ENCODE results near the gene HERPUD1. TPM values are rescaled to one million over a fixed set of nuclear protein-coding genes. Genes with fewer than 3 reads are reported as not detected.

Gene HERPUD1
- total and polyA plus RNA-seq, 2 of the 13 experiments (the other 11 are each of a cell fraction or from before 2014, with no cell fraction given), result 96.2 to 323 TPM

DNA sequence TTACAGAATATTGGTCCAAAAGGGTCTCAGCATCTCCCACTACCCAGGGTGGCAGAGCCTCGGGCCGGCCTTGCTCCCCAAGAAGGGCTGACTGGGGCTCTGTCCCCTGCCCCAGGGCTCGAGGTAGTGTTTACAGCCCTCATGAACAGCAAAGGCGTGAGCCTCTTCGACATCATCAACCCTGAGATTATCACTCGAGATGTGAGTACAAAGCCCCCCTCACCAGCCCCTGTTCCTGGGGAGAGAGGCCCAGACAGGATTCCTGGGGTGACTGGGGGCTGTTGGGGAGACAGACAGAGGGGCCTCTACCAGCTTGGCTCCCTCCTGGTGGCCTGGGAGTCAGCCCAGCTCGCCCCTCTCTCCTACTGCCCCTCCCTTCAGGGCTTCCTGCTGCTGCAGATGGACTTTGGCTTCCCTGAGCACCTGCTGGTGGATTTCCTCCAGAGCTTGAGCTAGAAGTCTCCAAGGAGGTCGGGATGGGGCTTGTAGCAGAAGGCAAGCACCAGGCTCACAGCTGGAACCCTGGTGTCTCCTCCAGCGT is 51.3 kb downstream of the HERPUD1 start (continued):
- TF ChIP-seq, protein P1, sequence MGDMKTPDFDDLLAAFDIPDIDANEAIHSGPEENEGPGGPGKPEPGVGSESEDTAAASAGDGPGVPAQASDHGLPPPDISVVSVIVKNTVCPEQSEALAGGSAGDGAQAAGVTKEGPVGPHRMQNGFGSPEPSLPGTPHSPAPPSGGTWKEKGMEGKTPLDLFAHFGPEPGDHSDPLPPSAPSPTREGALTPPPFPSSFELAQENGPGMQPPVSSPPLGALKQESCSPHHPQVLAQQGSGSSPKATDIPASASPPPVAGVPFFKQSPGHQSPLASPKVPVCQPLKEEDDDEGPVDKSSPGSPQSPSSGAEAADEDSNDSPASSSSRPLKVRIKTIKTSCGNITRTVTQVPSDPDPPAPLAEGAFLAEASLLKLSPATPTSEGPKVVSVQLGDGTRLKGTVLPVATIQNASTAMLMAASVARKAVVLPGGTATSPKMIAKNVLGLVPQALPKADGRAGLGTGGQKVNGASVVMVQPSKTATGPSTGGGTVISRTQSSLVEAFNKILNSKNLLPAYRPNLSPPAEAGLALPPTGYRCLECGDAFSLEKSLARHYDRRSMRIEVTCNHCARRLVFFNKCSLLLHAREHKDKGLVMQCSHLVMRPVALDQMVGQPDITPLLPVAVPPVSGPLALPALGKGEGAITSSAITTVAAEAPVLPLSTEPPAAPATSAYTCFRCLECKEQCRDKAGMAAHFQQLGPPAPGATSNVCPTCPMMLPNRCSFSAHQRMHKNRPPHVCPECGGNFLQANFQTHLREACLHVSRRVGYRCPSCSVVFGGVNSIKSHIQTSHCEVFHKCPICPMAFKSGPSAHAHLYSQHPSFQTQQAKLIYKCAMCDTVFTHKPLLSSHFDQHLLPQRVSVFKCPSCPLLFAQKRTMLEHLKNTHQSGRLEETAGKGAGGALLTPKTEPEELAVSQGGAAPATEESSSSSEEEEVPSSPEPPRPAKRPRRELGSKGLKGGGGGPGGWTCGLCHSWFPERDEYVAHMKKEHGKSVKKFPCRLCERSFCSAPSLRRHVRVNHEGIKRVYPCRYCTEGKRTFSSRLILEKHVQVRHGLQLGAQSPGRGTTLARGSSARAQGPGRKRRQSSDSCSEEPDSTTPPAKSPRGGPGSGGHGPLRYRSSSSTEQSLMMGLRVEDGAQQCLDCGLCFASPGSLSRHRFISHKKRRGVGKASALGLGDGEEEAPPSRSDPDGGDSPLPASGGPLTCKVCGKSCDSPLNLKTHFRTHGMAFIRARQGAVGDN (CRISPR knock-in tag; IDR thresholded peaks at IDR 0.05), result peak; percentile 74
- TF ChIP-seq KDM2A (CRISPR knock-in tag; IDR thresholded peaks at IDR 0.05; ENCODE audit: borderline replicate concordance, low read depth) (peak; percentile 28; the same call in 1 of the 2 replicates), MYC (CRISPR knock-in tag; IDR thresholded peaks at IDR 0.05; ENCODE audit: borderline replicate concordance) (0 out of 2 replicates have a peak, but pooled peaks have one; percentile 24), RFXAP (CRISPR knock-in tag; IDR thresholded peaks at IDR 0.05; ENCODE audit: borderline replicate concordance) (no peak), PCBP1 (IDR thresholded peaks at IDR 0.05; ENCODE audit: borderline replicate concordance, low read depth, low read length) (no peak), RXRB (CRISPR knock-in tag; IDR thresholded peaks at IDR 0.05; ENCODE audit: borderline replicate concordance) (0 out of 2 replicates have a peak, but pooled peaks have one; percentile 19), FOXO1 (CRISPR knock-in tag; IDR thresholded peaks at IDR 0.05) (peak; percentile 28; the same call in 1 of the 2 replicates), ADNP (CRISPR knock-in tag; IDR thresholded peaks at IDR 0.05) (no peak), GLI4 (CRISPR knock-in tag; IDR thresholded peaks at IDR 0.05; ENCODE audit: borderline replicate concordance) (no peak; the same call in 1 of the 2 replicates), ZNF644 (CRISPR knock-in tag; IDR thresholded peaks at IDR 0.05; ENCODE audit: low read depth) (0 out of 2 replicates have a peak, but pooled peaks have one; percentile 20), ZNF354B (CRISPR knock-in tag; IDR thresholded peaks at IDR 0.05) (no peak), HIVEP1 (CRISPR knock-in tag; IDR thresholded peaks at IDR 0.05) (no peak)
- TF ChIP-seq, protein P2, sequence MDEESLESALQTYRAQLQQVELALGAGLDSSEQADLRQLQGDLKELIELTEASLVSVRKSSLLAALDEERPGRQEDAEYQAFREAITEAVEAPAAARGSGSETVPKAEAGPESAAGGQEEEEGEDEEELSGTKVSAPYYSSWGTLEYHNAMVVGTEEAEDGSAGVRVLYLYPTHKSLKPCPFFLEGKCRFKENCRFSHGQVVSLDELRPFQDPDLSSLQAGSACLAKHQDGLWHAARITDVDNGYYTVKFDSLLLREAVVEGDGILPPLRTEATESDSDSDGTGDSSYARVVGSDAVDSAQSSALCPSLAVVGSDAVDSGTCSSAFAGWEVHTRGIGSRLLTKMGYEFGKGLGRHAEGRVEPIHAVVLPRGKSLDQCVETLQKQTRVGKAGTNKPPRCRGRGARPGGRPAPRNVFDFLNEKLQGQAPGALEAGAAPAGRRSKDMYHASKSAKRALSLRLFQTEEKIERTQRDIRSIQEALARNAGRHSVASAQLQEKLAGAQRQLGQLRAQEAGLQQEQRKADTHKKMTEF (CRISPR knock-in tag; IDR thresholded peaks at IDR 0.05), result peak; percentile 29; the same call in 1 of the 2 replicates
- TF ChIP-seq, protein P3, sequence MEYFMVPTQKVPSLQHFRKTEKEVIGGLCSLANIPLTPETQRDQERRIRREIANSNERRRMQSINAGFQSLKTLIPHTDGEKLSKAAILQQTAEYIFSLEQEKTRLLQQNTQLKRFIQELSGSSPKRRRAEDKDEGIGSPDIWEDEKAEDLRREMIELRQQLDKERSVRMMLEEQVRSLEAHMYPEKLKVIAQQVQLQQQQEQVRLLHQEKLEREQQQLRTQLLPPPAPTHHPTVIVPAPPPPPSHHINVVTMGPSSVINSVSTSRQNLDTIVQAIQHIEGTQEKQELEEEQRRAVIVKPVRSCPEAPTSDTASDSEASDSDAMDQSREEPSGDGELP (IDR thresholded peaks at IDR 0.05; ENCODE audit: borderline replicate concordance, low read depth), result peak; percentile 42; the same call in 1 of the 2 replicates
- TF ChIP-seq, protein P4, sequence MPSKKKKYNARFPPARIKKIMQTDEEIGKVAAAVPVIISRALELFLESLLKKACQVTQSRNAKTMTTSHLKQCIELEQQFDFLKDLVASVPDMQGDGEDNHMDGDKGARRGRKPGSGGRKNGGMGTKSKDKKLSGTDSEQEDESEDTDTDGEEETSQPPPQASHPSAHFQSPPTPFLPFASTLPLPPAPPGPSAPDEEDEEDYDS (CRISPR knock-in tag; IDR thresholded peaks at IDR 0.05), result no peak
- TF ChIP-seq, protein P5, sequence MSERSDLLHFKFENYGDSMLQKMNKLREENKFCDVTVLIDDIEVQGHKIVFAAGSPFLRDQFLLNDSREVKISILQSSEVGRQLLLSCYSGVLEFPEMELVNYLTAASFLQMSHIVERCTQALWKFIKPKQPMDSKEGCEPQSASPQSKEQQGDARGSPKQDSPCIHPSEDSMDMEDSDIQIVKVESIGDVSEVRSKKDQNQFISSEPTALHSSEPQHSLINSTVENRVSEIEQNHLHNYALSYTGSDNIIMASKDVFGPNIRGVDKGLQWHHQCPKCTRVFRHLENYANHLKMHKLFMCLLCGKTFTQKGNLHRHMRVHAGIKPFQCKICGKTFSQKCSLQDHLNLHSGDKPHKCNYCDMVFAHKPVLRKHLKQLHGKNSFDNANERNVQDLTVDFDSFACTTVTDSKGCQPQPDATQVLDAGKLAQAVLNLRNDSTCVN (CRISPR knock-in tag; IDR thresholded peaks at IDR 0.05; ENCODE audit: borderline replicate concordance), result peak; percentile 48; the same call in 1 of the 2 replicates
- TF ChIP-seq, protein P6, sequence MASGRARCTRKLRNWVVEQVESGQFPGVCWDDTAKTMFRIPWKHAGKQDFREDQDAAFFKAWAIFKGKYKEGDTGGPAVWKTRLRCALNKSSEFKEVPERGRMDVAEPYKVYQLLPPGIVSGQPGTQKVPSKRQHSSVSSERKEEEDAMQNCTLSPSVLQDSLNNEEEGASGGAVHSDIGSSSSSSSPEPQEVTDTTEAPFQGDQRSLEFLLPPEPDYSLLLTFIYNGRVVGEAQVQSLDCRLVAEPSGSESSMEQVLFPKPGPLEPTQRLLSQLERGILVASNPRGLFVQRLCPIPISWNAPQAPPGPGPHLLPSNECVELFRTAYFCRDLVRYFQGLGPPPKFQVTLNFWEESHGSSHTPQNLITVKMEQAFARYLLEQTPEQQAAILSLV (CRISPR knock-in tag; IDR thresholded peaks at IDR 0.05; ENCODE audit: borderline replicate concordance), result no peak
